ENCODE data around the gene FOXC1. TPM values are rescaled to one million over a fixed set of nuclear protein-coding genes. Genes with fewer than 3 reads are reported as not detected.

FOXC1 gene
- total RNA-seq, 1 donor from 2014 or later: 9.8 TPM

DNA sequence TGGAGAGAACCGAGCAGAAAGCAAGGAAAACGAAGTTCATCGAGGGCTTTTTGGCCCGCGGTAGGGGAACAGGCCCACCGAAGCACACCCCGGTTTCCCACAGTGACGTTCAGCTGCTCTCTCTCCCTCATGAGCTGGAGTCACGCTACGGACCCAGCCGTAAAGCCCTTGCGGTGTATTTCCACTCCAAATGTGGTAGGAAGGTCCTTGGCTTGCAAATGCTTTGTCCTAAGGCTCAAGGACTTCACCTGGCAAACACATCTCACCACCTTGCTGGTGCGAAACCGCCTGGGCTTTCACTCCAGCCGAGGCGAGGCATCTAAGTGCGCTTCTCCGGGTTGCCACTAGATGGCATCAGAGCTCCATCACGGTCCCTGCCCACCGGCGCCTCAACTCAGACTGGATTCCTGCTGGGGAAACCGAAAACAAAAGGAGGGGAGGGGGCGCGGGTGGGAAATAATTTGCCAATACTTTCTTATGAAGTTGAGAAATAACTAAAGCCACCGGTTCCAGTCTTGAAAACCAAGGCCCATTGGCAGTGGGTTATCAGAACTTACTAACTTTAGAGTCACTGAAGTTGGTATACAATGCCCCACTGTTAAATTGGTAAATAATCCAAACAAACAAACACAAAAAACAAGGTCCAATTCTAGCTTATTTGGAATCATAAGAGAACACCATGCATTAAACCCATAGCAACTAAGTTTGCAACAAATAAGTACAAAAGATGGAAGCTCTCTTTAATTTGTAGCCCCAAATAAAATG, 13.4 kb upstream of the FOXC1 start:
- no peak for DNase-seq (ENCODE audit: extremely low spot score in 2 of 2)
- no peaks in the 10 kb centered on the region for H3K36me3 ChIP-seq
- intact Hi-C loops (cut with DNase I): loop anchor here (5.0 kb wide), 2 partner anchors 756 to 1041 kb away; no protein-coding TSS in a partner anchor
- no peak overlapping the region for H3K4me3 ChIP-seq
- H3K9me3 ChIP-seq: no peaks in the 10 kb centered on the region
- TF ChIP-seq POLR2A (IDR thresholded peaks at IDR 0.05): no peak
- TF ChIP-seq, protein P1, sequence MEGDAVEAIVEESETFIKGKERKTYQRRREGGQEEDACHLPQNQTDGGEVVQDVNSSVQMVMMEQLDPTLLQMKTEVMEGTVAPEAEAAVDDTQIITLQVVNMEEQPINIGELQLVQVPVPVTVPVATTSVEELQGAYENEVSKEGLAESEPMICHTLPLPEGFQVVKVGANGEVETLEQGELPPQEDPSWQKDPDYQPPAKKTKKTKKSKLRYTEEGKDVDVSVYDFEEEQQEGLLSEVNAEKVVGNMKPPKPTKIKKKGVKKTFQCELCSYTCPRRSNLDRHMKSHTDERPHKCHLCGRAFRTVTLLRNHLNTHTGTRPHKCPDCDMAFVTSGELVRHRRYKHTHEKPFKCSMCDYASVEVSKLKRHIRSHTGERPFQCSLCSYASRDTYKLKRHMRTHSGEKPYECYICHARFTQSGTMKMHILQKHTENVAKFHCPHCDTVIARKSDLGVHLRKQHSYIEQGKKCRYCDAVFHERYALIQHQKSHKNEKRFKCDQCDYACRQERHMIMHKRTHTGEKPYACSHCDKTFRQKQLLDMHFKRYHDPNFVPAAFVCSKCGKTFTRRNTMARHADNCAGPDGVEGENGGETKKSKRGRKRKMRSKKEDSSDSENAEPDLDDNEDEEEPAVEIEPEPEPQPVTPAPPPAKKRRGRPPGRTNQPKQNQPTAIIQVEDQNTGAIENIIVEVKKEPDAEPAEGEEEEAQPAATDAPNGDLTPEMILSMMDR (IDR thresholded peaks at IDR 0.05): peak; percentile 83 to 93 (median 86)
- no peak overlapping the region for H3K27ac ChIP-seq
- no peaks in the 10 kb centered on the region for H3K4me1 ChIP-seq
- H3K27me3 ChIP-seq: no peaks in the 10 kb centered on the region

DNA sequence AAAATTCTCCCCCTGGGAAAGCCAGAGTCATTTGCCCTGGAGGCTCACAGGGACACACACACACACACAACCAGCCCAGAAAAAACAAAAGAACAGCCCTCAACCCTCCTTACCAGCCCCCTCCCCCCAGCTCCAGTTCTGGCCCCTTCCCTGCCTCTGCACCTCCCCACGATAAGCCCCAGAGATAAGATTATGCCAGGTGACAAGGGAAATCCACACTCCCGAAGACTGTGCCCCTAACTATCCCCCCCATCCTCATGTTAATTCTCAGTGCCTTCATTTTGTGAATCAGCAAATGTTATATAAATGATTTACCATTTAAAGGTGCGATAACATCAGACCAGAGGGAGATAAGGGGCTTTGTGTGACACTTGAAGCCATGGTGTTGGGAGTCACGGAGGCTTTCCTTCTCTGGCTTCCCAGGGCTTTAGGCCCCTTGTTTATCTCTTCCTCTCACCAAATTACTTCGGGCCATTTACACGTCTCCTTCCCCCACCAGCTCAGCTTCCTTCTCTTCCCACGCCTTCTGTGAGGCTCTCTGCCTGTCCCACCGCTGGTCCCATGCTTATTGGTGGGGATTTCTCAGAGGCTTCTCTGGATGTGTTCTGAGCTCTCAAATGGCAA, 12.5 kb upstream of the FOXC1 start:
- no peaks in the 10 kb centered on the region for H3K4me1 ChIP-seq
- H3K27me3 ChIP-seq: no peaks in the 10 kb centered on the region
- DNase-seq (ENCODE audit: extremely low spot score in 2 of 2): no peak
- intact Hi-C loops (cut with DNase I): loop anchor here (5.0 kb wide), 2 partner anchors 755 to 1040 kb away; no protein-coding TSS in a partner anchor
- H3K36me3 ChIP-seq: no peaks in the 10 kb centered on the region
- no peak overlapping the region for H3K4me3 ChIP-seq
- no peaks in the 10 kb centered on the region for H3K9me3 ChIP-seq
- no peak overlapping the region for H3K27ac ChIP-seq
- TF ChIP-seq POLR2A (IDR thresholded peaks at IDR 0.05): no peak
- TF ChIP-seq POLR2AphosphoS5 (IDR thresholded peaks at IDR 0.05; ENCODE audit: insufficient read depth in 1 of 2, low read depth in 1 of 2): no peak
- TF ChIP-seq, protein P1 (IDR thresholded peaks at IDR 0.05): no peak

DNA sequence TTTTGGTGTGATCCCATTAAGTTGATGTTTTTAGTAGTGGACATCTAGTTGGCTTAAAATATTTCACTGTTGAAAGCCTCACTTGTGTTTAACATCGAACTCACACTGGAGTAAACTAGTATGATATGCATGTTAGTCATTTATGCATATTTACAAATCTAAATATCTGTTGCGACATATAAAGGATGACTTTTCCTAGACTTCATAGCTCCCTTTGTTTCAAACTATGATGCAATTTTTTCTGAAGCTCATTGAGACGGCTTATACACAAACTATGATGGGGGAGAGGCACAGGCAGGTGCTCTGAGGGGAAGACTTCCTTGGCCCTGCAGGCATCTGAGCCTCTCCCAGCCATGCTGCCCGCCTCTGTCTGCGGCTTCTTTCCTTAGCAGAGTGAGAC, 11.8 kb upstream of the FOXC1 start:
- Histone ChIP-seq H3K9me3 (no peaks in the 10 kb centered on the region), H3K27ac (no peak overlapping the region), H3K36me3 (no peaks in the 10 kb centered on the region), H3K27me3 (no peaks in the 10 kb centered on the region), H3K4me1 (no peaks in the 10 kb centered on the region), H3K4me3 (no peak overlapping the region)
- TF ChIP-seq, protein P1 (IDR thresholded peaks at IDR 0.05): no peak
- TF ChIP-seq POLR2A (IDR thresholded peaks at IDR 0.05) (no peak), POLR2AphosphoS5 (IDR thresholded peaks at IDR 0.05; ENCODE audit: insufficient read depth in 1 of 2, low read depth in 1 of 2) (no peak)
- intact Hi-C loops (cut with DNase I): loop anchor here (5.0 kb wide), 2 partner anchors 754 to 1039 kb away; no protein-coding TSS in a partner anchor
- DNase-seq (ENCODE audit: extremely low spot score in 2 of 2): no peak

DNA sequence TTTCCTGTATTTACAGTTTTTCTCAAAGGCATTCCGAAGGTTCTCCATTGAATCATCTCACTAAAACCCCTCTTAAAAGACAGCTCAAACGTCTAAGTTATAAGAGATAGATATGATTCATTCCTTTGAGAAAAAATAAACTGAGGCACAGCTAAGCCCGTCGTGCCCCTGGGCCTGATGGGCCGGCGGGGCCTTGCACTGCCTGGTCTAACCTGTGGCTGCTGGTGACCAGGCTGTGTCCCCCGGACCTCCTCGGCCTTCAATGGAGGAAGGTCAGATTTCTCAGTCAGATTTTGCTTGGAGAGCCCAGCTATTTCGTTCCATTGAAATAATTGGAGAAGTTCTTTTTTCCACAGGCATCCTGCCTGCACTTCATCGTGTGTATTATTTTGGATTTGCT, 11.3 kb upstream of the FOXC1 start:
- Histone ChIP-seq H3K4me1 (no peaks in the 10 kb centered on the region), H3K27ac (no peak overlapping the region), H3K36me3 (no peaks in the 10 kb centered on the region), H3K9me3 (no peaks in the 10 kb centered on the region), H3K27me3 (no peaks in the 10 kb centered on the region), H3K4me3 (no peak overlapping the region)
- intact Hi-C loops (cut with DNase I): loop anchor here (5.0 kb wide), 2 partner anchors 754 to 1039 kb away; no protein-coding TSS in a partner anchor
- TF ChIP-seq, protein P1 (IDR thresholded peaks at IDR 0.05): no peak
- no peak for TF ChIP-seq POLR2AphosphoS5 (IDR thresholded peaks at IDR 0.05; ENCODE audit: insufficient read depth in 1 of 2, low read depth in 1 of 2)
- no peak for DNase-seq (ENCODE audit: extremely low spot score in 2 of 2)

DNA sequence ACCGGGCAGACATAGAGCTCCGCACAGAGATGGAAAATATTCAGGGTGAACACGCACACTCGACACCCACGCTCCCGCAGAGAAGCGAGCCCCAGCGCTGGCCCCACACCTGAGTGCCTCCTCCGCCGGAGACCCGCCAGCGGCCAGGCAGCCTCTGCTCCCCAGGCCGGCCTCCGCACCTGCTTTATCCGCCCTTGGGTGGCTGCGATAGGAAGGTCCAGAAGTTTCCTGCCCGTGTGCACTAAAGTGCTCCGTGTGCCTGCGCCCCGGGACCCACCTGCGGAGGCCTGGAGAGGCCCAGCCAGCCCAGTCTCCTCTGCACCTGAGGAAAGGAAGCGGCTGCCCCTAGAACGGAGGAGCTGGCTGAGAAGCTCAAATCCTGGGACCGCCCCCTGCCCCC, 10.8 kb upstream of the FOXC1 start:
- DNase-seq (ENCODE audit: extremely low spot score in 2 of 2): no peak
- H3K9me3 ChIP-seq: no peaks in the 10 kb centered on the region
- H3K4me1 ChIP-seq: peaks cover 4% of the 10 kb centered on the region
- no peaks in the 10 kb centered on the region for H3K36me3 ChIP-seq
- no peak overlapping the region for H3K27ac ChIP-seq
- no peak overlapping the region for H3K4me3 ChIP-seq
- no peaks in the 10 kb centered on the region for H3K27me3 ChIP-seq
- intact Hi-C loops (cut with DNase I): loop anchor here (5.0 kb wide), 2 partner anchors 753 to 1038 kb away; no protein-coding TSS in a partner anchor
- TF ChIP-seq, protein P1 (IDR thresholded peaks at IDR 0.05): no peak
- TF ChIP-seq POLR2A (IDR thresholded peaks at IDR 0.05) (no peak), POLR2AphosphoS5 (IDR thresholded peaks at IDR 0.05; ENCODE audit: insufficient read depth in 1 of 2, low read depth in 1 of 2) (no peak)

Measured in vagina (tissue), 2 donors.